C1 segment of cervical spinal cord (tissue), 14 donors: Measurements from ENCODE around the gene ATP8B3.

ENCODE experiments used
- DNase-seq, 14 donors: peaks; one replicate each; lab custom pipeline; 2025; lab: John Stamatoyannopoulos, UW

Gene ATP8B3

DNA sequence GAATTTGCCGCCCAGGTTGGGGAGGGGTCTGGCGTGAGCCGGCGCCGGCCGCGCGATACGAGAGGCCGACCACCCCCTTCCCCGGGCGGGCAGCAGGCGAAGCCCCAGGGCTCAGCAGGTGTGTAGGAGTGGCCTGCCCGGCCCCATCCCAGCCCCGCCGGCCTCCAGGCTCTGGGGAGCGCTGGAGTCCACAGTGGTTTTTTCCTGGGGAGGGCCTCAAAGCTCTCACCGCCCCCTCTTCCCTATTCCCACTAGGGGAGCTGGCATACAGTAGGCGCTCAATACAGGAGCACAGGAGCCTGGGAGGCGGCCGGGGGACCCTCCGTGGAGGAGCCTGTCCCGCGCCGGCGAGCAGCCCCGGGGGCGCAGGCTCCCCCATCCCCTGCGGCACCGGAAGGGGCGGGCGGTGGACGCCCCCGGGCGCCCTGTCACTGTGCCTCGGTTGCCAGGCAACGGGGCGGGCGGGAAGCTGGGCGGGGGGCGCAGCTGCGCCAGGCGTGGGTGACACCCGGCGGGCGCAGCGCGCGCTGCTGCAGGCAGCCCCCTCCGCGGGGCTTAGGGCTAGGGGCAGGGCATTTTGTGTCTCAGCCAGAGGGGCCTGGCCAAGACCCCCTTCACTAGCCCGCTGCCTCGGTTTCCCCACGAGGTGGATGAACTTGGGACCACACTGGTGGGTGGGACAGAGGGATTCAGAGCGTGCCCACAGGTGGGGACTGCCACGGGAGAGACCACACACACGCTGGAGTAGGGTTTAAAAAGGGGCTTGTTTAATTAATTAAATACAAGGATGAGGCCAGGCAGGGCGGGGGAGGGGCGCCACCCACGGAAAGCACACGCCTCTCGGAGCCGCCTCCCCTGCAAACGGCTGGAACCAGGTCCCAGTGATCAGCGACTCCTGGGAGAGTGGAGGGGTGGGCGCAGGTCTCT is 39.8 kb upstream of the ATP8B3 start:
- DNase-seq, result no peak

DNA sequence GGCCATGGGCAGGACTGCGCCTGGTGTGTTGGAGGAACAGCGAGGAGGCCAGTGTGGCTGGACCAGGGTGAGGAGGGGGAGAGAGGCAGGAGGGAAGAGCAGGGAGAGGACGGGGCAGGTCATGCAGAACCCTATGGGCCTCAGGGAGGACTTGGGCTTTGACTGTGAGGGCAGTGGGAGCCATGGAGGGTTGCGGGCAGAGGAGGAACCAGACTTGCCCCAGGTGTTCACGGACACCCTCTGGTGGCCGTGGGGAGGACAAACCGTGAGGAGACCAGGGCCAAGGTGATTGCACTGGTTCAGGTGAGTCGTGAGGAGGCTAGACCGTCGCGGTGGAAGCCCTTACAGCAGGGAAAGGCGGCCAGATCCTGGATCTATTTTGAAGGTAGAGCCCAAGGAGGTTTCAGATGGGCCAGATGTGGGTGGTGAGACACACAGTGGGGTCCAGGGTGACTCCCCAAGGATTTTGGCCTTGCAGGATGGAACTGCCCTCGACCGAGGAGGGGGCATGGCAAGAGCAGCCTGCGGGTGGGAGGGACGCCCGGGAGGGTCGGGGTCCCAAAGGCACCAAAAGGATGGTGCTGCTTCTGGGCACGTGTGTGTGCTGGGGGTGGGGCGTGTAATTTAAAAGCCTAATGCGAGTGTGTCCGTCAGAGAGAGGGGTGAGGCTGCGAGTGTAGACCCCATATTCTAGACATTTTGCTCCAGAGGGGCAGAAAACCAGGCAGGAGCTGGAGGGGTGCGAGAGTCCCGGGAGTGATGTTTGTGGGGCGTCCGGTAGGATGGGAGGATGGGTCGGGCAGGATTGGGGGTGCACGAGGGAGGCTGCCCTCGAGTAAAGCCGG is 39.0 kb upstream of the ATP8B3 start:
- DNase-seq, result no peak

DNA sequence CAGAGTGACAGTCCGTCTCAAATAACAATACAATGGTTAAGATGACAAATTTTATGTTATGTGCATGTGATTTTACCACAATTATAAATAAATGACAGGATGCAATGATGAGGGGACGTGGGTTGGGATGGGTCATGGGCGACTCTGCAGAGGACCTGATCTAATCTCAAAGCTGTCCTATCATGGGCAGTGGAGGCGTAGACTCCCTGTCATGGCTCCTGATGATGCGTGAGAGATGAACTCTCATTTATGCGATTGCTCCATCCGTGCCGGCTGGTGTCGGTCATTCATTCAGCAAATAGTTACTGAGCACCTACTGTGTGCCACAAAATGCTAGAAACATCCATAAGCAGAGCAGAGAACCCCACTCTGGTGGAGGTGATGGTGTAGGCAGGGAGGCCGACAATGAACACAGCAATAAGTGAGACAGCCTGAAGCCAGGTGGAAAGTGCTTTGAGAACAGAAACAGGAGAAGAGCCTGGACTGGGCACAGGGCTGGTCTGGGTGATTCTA is 37.9 kb upstream of the ATP8B3 start:
- no peak for DNase-seq

DNA sequence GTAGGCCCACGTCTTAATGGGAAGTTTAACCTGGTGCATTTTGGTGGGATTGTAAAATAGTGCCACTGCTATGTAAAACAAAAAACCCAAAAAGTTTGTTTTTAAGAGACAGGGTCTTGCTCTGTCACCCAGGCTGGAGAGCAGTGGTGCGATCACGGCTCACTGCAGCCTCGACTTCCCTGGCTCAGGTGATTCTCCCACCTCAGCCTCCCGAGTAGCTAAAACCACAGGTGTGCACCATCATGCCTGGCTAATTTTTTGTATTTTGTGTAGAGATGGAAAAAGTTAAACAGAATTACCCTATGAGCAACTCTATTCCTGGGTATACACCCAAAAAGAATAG is 37.0 kb upstream of the ATP8B3 start:
- DNase-seq, result no peak

DNA sequence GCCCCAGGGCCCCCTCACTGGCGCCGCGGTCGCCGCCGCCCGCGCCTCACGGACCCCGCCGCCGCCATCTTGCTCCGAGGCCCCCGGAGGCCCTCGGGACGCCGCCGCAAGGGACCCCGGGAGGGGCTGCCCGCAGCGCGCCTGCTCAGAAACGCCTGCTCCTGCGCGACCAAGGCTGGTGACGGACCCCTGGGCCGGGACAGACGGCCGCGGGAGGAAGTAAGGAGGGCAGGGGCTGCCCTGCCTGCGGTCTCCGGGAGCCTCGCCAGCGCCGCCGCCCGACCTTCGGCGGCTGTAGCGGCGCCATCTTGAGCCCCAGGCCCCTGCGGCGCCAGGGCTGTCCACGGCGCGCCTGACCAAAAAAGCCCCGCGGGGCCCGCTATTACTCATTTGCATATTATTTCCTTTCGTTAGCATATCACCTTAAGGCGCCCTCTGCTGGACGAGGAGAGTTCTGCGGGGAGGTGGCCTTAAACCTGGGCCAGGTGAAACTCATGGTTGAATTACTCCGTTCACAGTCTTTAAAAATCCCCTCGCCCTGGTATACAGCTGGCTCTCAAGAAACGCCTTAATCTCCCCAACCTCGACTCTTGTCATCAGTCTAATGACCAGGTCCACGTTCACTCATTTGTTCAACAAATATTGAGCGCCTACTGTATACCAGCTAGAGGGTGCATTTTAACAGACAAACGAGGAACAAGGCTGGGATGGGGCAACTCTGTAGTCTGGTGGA is 36.5 kb upstream of the ATP8B3 start, which contains the start of gene REXO1:
TSS of gene REXO1 (minus strand) at position 85 of the 733 bp plus-strand sequence. CDS start 125 bp downstream, outside the sequence.
- DNase-seq, result peak; percentile 22 to 96 (median 88)

DNA sequence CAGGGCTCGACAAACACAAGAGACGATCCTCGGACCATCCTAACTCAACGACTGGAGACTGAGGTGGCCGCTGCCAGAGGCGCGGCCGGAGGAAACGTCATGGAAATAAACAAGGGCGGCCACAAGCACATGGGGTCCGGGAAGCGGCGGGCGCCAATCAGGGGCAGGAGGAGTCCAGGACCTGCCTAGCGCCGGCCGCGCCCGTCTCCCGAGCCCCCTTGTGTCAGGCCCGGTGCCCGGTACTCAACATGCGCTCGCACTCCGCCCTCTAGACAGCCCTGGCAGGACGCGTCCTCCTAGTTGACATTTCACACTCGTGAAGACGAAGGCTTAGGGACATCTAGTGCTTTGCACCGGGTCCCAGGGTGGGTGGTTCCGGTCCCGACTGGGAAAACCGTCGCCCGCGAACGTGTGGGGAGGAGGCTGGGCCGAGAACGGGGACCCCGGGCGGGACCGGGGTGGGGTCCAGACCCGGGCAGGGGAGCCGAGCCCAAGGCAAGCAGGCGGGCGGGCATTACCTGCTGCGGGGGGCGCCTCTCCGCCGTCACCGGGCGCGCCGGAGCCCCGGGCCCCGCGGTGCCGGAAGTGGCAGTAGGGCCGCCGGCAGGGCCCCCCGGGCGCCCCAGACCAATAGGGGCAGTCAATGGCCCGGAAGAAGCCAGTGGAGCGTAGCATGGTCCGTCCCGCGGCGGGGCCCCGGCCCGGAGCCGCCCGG is 35.8 kb upstream of the ATP8B3 start:
- DNase-seq, result peak in 1 of 14 donors; percentile 34

DNA sequence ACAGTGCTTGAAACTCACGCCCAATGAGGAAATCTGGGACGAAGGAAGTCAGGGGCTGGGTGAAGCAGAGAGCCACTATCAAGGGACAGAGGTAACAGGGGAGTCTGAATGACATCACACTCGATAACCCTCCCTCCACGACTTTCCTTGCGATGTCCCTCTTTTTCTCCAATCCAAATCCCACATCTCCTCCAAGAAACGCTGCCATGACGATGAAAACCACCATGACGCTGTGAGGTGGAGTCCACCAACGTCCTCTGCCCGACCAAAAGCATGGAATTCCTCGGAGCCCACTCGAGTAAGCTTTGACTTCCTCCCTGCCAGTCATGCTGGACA is 35.2 kb upstream of the ATP8B3 start:
- no peak for DNase-seq

DNA sequence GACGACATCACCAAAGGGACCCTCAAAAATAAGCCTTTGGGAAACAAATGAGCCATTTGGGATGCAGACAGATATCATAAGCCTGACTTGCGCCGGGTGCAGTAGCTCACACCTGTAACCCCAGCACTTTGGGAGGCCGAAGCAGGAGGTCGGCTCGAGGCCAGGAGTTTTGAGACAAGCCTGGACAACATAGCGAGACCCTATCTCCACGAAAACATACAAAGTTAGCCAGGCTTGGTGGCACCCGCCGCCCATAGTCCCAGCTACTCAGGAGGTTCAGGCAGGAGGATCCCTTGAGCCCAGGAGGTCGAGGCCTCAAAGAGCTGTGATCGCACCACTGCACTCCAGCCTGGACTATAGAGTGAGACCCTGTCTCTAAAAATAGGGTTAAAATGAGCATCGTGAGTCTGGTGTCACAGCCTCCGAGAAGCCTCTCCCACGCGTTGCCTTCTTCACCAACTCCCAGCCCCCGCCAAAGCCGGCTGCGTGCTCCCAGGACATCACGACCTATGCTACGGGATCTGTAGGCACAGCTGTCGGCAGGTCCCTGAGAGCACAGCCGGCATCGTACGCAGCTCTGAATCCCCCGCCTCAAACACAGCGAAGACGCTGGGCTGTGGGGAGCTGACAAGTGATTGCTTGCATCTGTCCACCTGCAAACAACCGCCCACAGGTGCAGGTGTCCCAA is 34.6 kb upstream of the ATP8B3 start:
- no peak for DNase-seq

DNA sequence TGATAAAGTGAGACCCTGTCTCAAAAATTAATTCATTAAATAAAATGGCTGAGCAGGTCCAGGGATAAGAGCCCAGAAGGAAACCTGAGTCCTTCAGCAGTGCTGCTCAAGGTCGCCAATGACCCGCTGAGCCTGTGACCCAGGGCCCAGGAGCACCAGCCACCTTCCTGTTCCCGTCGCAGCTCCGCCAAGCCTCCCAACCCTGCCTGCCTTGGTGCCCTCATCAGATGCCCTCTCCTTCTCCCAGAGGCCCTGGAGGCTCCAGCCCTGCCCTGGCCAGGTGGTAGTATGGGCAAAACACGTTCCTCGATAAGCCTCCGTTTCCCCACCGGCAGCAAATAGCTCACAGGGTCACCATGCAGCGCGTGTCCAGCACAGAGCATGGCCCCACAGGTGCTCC is 33.6 kb upstream of the ATP8B3 start:
- no peak for DNase-seq

DNA sequence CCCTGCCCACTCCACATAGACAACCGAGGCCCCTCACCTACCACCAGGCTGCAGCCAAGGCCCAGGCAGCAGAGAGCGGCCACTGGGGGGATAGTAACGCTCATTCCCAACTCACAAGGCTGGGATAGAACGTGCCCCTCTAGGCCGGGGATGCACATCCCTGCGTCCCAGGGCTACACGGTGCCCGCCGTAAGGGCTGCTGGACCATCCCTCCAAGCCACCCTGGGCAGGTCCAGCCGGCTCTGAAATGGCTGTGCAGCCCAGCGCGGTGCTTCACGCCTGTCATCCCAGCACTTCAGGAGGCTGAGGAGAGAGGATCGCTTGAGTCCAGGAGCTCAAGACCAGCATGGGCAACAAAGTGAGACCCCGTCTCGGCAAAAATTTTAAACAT is 33.0 kb upstream of the ATP8B3 start:
- DNase-seq, result no peak

DNA sequence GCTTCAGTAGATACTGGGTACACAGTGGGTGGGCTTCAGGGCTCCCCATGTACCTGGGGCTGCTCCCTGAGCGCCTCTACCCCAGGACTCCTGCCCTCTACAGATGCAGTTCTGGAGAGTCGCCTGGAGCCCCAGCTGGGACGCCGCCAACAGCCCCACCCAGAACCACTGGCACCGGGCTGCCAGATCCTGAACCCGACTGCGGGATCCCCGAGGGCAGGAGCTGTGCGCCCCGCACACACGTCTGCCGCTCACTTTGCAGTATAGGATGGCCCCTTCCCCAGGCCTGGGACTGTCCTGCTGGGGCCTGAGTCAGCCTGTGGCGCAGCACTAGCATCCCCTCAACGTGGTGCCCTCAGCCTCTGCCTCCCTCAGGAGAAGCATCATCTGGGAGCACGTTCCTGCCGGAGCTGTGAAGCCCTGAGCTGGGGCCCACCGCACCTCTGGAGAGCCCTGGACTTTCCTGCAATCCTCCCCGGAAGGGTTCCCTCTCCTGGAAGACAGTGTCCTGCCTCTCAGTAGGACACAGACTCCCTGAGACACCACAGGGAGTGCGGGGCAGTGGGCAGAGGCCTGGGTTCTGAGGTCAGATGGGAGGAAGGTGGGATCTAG is 32.5 kb upstream of the ATP8B3 start:
- no peak for DNase-seq

DNA sequence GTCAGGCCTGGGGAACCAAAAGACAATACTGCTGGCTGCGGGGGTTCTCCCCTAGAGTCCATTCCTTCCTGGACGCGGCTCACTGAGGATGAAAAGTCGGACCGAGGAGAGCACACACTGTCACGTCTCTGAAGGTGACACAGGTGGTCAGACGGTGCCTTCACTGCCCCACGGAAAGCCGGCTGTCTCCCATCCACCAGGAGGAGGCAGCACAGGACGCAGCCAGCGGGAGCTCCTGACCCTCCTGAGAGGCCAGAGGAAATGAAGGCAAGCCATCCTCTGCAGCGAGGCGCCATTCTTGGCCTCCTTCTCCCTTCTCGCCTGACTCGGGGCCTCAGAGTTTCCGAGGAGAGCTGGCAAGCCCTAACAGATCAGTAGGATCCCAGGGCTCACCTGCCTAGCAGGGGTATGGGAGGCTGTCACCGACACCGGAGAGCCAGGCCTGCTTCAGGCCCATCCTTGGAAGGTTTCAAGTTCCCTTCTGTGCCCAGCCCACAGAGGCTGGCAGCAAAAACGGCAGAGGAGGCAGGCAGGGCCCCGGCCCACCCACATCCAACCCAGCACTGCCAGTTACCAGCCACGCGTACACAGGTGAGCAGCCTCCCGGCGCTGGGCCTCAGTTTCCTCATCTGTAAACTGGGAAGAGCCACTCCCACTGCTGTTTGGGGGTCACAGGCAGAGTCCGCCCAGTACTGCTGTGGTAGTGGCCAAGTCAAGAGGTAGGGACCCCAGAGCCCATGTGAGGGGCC is 31.7 kb upstream of the ATP8B3 start:
- no peak for DNase-seq

DNA sequence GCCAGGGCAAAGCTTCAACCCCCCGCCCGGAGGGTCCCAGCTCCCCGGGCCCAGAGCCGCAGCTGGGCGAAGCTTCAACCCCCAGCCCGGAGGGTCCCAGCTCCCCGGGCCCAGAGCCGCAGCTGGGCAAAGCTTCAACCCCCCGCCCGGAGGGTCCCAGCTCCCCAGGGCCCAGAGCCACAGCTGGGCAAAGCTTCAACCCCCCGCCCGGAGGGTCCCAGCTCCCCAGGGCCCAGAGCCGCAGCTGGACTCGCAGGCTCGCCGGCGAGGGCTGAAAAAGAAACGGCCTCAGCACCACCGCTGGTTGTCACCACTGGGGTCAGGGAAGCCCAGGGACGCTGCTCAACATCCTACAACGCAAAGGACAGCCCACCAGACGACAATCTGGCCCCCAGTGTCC is 31.0 kb upstream of the ATP8B3 start:
- no peak for DNase-seq

DNA sequence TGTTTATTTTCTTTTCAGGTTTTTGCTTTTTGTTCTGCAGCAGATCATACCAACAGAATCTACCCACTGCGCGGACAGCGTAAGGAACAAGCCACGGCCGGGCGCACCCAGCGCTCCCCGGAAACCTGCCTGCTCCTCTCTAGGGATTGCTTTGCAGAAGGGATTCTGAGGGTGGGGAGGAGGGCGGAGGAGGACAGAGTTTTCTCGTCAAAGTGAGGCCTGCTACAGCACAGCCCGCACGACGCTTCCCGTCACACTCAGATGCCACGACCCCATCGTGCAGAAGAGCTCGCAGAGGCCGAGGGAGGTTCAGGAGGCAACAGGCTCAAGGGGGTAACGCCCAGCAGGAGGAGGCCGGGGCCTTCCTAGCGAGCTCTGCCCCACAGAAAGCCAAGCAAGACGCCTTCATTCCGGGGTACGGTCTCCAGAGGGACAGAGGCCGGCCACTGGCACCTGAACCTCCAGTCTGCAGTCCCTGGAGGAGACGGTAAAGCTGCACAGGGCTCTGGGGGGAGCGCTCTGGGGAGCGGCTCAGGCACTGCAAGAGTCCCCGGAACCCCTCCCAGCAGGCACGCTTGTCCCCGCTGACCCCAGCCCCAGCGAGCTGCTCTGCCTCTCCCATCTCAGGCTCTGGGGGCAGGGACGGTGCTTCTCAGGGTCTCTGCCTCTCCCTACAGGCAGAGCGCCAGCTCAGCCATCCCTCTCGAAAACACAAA is 29.3 kb upstream of the ATP8B3 start:
- no peak for DNase-seq

DNA sequence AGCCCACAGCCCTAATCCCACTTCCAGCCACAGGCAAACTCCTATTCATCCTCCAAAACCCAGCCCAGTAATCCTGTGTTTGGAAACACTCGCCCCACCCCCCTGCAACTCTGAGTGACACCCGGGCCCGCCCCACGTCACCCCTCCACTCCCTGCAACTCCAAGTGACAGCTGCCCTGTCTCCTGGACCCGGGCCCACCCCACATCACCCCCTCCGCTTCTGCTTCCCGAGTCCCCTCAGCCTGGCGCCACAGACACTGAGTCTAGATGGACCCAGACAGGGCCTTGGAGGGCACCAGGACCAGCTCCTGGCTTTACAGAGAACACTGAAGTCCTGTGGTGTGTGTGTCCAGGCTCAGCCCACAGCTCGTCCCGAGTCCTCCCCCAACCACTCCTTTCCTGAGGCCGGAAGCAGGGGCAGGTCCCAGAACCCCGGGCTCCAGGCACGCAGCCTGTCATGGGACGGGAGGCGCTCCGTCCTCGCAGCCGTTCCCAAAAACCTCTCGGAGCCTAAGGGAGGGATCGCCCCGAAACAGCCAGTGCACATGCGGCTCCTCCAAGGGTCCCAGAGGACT is 28.6 kb upstream of the ATP8B3 start:
- DNase-seq, result no peak

DNA sequence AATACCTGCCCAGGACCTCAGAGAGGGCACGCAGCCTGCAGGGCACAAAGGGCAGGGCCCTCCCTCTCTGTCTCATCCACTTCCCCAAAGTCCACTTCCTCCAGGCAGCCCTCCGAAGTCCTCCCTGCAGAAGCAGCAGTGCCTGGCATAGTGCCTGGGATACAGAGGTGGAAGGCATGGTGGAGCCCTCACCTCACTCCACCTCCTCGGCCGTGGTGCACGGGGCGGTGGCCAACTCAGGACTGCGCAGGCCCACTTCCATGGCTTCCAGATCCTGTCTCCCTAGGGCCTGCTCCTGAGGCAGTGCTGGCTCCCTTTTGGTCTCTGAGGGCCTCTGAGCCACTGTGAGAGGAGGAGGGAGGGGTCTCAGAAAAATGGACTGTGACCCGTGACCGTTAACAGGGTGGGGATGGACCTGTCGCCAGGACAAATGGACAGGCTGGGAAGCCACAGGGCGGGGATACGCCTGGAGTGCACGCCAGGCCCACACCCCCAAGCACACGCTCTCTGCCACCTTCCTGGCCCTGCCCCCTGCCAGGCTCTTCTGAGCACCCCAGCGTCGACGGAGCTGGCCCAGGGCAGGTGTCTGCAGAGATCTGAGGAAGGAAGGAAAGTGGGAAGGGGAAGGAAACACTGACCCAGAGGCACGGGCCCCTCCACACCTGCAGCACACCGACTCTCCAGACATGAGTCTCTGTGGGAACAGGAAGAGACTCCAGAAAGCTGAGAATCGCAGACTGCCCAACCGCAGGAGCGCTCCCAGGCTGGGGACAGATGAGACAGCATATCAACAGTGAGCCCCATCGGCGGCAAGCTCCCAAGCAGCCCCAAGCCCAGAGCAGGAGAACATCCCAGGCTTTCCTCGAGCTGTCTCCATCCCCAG is 27.8 kb upstream of the ATP8B3 start:
- no peak for DNase-seq

DNA sequence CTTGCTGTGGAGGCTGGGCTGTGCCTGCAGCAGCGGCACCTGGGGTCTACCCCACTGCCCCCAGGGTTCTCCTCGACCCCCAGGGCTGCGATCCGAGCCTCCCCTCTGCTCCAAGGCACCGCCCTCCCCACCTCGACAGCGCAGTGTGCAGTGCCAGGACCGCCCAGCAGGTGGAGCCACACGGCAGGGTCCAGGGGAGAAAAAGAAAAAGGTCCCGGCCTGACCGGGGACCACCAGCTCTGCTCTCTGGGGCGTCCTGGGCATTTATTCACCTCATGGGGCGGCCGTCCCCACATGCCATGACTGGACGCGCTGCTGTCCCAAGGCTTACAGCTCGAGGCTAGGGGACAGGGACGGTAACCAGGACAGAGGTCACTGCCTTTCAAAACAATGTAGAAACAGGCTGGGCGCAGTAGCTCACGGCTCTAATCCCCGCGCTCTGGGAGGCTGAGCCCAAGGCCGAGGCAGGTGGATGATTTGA is 25.6 kb upstream of the ATP8B3 start:
- peak in 1 of 14 donors; percentile 24 for DNase-seq
